DMS114 treated with DMSO at 0.1 percent for 48 hours (cell line): ENCODE measurements around the gene UTP4.

Source experiments
- DNase-seq: peaks from one replicate; lab custom pipeline; 2025; ENCODE audit not compliant: unreplicated experiment; lab: John Stamatoyannopoulos, UW

Gene UTP4

GRCh38 chr16:69169607-69170352 lies 37.3 kb downstream of the UTP4 start:
- no peak for DNase-seq

DNA sequence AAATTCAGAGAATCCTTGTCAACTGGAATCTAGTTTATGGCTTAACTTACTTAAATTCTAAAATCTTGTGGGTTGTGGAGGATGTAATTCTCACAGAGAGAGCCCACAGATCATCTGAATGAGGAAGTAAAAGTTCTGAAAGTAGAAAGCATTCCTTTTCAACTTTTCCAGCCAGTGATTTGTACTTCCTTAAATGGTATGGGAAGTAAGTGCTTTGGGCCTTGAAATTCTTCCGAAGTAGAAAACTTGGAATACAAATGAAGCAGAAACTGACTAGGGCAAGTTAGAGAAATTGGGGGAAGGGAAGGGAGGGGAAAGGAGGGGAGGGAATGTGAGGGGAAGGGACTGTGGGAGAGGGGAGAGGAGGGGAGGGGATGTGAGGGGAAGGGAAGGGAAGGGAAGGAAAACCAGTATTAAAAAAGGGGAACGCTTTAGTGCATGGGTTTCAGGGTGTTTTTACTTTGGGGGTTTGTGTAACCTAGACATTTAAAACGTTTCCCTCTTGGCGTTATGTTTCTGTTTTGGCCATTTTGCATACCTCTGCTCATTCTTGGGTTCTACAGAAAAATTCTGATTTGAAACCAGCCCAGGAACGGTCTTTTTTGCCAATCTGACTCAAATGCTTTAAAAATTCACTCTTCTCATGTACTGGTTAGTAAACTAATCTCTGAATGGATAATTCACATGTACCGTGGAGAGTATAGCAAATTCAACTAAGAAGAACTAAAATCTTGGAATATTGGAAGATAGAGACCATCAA lies 39.1 kb downstream of the UTP4 start:
- DNase-seq: no peak

DNA sequence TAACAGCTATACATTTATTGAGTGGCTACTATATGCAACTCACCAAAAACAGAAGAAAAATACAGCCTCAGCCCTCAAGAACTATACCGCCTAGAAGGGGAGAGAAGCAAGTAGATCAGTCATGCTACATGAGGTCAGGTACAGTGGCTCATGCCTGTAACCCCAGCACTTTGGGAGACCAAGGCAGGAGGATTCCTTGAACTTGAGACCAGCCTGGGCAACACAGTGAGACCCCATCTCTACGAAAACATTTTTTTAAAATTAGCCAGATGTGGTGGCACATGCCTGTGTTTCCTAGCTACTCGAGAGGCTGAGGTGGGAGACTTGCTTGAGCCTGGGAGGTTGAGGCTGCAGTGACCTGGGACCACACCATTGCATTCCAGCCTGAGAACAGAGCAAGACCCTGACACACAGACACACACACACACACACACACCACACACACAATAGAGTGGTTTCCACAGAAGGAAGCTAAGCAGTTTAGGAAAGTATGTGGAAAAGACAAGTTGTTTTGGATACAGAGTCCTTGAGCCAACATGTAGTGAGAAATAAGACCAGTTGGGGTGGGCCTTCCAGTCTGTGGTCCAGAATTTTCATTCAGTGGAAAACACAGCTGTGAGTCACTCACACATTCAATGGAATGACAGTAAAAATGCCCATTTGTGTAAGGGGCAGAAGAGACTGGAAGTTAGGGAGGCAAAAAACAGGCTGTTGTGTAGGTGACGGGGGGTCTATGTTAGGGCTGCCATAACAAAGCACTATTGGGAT lies 43.8 kb downstream of the UTP4 start:
- DNase-seq: no peak

DNA sequence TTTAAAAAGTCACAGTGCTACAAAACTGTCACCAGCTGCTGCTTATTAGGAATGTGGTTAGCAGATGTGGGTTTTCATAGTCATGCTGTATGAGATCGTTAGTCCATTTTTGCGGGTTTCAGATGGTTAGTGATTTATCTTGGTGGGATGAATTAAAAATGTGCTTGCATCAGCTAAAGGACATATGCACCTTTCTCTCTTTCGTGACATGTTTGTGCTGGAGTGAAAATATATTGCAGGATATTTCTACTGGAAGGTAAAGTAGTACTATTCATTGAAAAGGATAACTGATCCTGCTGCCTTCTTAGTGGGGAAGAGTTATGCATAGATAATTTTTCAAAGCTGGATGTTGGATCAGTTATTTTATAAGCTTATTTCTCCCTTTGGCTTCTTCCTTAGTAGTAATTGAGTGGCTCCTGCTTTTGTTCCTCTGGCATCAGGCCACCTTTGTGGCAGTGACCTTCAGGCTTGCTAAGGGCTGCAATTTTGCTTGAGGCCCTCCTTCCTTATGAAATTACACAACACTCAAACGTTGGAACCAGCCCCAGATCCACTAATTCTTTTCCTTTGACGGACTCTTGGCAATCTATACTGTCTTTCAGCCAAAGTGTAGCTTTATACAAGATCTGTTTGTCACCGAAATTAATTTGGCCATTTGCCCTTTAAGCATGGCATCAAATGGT lies 47.0 kb downstream of the UTP4 start:
- no peak for DNase-seq

GRCh38 chr16:69180011-69180338 lies 47.5 kb downstream of the UTP4 start:
- no peak for DNase-seq

- DNase-seq: no peak
These were observed 50.4 kb downstream of the UTP4 start for GRCh38 chr16:69182730-69183416.

DNA sequence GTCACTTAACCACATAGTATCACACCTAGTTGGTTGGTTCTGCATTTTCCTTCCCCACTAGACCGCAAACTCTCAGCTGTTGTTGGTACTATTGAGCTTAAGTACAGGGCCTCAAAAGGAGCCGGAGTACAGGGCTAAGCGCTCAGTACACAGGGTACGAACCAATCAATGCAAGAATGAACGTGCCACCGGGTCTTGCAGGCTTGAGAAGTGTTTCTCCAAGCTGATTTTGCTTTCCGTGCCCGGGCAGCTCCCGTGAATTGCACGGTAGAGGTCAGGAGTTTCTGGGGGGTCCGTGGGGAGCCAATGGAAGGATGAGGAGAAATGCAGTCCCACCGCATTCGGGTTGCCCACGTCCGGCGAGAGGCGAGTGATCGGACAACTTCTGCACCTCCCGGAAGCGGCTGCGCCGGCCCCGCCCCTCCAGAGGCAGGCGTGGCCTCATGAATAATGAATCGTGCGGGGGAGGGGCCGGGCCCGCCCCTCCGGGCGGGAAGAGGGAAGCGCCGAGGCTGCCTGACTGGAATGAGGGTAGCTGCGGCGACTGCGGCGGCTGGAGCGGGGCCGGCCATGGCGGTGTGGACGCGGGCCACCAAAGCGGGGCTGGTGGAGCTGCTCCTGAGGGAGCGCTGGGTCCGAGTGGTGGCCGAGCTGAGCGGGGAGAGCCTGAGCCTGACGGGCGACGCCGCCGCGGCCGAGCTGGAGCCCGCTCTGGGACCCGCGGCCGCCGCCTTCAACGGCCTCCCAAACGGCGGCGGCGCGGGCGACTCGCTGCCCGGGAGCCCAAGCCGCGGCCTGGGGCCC lies 54.4 kb downstream of the UTP4 start, which contains the start of gene SNTB2:
Gene SNTB2 (plus strand): TSS at position 523 of the 804 bp plus-strand sequence. CDS start 3 bp downstream, at position 526.
- peak; percentile 84 for DNase-seq

- DNase-seq: no peak
These were observed 55.2 kb downstream of the UTP4 start for GRCh38 chr16:69187446-69188235.

- DNase-seq: peak; percentile 33
These were observed 55.7 kb downstream of the UTP4 start for GRCh38 chr16:69188236-69188549.

GRCh38 chr16:69188716-69189115 lies 56.3 kb downstream of the UTP4 start:
- DNase-seq: no peak

- DNase-seq: no peak
These were observed 57.7 kb downstream of the UTP4 start for GRCh38 chr16:69190046-69190588.

DNA sequence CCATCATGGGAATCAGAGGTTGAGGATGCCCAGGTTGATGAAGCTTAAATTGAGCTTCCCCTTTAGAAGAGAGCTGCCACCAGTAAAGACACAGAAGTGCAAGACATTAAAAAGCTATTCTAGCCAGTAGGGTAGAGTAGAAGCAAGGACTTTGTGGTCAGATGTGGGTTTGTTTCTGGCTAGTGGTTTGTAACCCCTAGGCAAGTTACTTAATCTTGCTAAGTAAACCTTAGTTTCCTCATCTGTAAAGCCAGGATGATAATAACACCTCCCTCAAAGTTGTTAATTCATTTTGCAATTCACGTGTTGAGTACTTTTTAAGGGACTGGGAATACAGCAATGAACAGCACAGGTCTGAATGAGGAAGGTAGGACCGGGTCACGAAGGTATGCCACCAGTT lies 58.1 kb downstream of the UTP4 start:
- no peak for DNase-seq

DNA sequence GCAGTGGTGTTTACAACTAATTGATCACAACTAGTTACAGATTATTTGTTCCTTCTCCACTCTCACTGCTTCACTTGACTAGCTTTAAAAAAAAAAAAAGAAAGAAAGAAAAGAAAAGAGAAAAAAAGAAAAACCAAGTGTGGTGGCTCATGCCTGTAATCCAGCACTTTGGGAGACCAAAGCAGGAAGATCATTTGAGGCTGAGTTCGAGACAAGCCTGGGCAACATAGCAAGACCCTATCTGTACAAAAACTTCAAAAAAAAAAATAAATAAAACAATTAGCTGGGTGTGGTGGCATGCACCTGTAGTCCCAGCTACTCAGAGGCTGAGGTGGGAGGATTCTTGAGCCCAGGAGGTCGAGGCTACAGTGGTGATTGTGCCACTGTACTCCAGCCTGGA lies 58.7 kb downstream of the UTP4 start:
- DNase-seq: no peak

GRCh38 chr16:69193855-69194254 lies 61.4 kb downstream of the UTP4 start:
- no peak for DNase-seq

GRCh38 chr16:69194488-69194887 lies 62.0 kb downstream of the UTP4 start:
- no peak for DNase-seq

DNA sequence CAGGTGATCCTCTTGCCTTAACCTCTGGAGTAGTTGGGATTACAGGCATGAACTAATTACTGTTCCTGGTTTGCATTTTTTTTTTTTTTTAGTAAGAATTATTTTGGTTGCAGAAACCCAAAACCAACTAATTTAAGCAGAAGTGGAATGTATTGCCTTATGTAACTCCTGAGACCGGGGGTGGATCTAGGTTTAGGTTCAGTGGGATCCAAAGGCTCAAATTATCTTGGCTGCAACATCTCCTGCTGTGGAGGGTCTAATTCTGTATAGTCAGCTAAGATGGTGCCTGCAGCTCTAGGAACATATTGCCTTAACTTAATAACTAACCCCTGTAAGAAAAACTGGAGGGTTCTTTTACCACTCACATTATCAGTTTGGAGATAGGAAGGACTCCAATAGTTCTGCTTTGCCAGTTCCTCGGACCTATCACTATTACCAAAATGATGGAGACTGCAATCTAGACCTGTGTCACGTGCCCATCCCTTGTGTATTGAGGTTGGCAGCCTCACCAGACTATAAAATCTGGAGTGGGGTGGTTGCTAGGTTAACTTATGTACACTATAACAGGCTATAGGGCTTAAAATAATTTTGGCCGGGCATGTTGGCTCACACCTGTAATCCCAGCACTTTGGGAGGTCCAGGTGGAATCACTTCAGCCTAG lies 63.0 kb downstream of the UTP4 start:
- no peak for DNase-seq

- no peak for DNase-seq
These were observed 65.1 kb downstream of the UTP4 start for GRCh38 chr16:69197573-69197972.

GRCh38 chr16:69199382-69199781 lies 66.9 kb downstream of the UTP4 start:
- DNase-seq: no peak
